Measurements from ENCODE around the gene SWAP70.

GRCh38 chr11:9700105-9700801 is 36.4 kb downstream of the SWAP70 start:
- TF ChIP-seq CTCF (IDR thresholded peaks at IDR 0.05; ENCODE audit: low read depth, low read length, poor library complexity, severe bottlenecking) (no peak), EZH2phosphoT487 (IDR thresholded peaks at IDR 0.05; ENCODE audit: borderline replicate concordance, low read length) (no peak)
